ENCODE data around the gene SNX21. TPM values are rescaled to one million over a fixed set of nuclear protein-coding genes. Genes with fewer than 3 reads are reported as not detected.
"Not testable (repeated sequence)": the region's sequence is repeated elsewhere in the genome, so short reads cannot be mapped to it uniquely, and the experiment has no call there.

The SNX21 gene
- total and polyA plus RNA-seq, 2 donors from 2014 or later = 23.2 to 35.6 TPM

DNA sequence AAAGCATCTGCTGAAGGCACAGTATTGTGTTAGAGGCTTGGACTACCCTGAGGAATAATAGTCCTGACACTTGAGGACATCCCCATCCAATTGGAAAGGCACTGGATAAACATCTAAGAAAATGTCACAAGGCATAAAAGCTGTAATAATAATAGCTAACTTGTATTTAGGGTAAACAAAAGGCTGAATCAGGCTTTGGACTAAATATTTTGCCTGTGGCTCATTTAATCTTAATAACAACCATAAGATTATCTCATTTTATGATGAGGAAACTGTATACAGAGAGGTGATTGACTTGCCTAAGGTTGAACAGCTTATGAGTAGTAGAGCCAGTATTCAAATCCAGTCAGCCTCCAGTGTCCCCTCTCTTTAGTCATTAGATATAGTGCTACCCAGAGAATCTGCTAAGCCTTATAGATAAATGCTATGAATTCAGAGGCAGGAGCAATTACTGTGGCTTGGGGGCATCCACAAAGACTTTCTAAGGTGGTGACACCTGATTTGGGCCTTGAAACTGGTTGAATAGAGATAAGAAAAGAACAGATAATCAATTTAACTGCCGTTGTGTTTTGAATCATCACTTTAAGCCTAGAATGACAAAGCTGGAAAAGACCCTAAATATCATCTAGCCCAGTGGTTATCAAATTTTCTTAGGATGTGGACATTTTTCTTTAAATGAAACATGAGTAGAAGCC is 40.0 kb downstream of the SNX21 start:
- no peaks in the 10 kb centered on the region for H3K9me3 ChIP-seq (ENCODE audit: control insufficient read depth in 2 of 3, insufficient read depth in 1 of 3, low read length in 3 of 3)
- intact Hi-C loops (cut with DNase I) = no loop called here
- no peak overlapping the region for H3K9ac ChIP-seq (ENCODE audit: low read length in 3 of 3)
- TF ChIP-seq, protein P1, sequence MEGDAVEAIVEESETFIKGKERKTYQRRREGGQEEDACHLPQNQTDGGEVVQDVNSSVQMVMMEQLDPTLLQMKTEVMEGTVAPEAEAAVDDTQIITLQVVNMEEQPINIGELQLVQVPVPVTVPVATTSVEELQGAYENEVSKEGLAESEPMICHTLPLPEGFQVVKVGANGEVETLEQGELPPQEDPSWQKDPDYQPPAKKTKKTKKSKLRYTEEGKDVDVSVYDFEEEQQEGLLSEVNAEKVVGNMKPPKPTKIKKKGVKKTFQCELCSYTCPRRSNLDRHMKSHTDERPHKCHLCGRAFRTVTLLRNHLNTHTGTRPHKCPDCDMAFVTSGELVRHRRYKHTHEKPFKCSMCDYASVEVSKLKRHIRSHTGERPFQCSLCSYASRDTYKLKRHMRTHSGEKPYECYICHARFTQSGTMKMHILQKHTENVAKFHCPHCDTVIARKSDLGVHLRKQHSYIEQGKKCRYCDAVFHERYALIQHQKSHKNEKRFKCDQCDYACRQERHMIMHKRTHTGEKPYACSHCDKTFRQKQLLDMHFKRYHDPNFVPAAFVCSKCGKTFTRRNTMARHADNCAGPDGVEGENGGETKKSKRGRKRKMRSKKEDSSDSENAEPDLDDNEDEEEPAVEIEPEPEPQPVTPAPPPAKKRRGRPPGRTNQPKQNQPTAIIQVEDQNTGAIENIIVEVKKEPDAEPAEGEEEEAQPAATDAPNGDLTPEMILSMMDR (IDR thresholded peaks at IDR 0.05; ENCODE audit: borderline replicate concordance, extremely low read depth, insufficient read depth) = no peak
- no peaks in the 10 kb centered on the region for H3K27me3 ChIP-seq (ENCODE audit: control insufficient read depth, insufficient read depth, low read length)
- DNase-seq (no peak), FAIRE-seq (no peak)
- H3K4me3 ChIP-seq (ENCODE audit: low read length in 3 of 3) = no peak overlapping the region
- peaks cover 0 to 15% (median 6%) of the 10 kb centered on the region in 3 donors for H3K36me3 ChIP-seq (ENCODE audit: control insufficient read depth in 2 of 3, insufficient read depth in 3 of 3, low read length in 3 of 3)
- H3K27ac ChIP-seq (ENCODE audit: low read depth in 2 of 2, low read length in 2 of 2) = no peak overlapping the region
- H3K4me1 ChIP-seq (ENCODE audit: control insufficient read depth in 2 of 3, insufficient read depth in 2 of 3, low read depth in 1 of 3, low read length in 3 of 3) = no peaks in the 10 kb centered on the region

DNA sequence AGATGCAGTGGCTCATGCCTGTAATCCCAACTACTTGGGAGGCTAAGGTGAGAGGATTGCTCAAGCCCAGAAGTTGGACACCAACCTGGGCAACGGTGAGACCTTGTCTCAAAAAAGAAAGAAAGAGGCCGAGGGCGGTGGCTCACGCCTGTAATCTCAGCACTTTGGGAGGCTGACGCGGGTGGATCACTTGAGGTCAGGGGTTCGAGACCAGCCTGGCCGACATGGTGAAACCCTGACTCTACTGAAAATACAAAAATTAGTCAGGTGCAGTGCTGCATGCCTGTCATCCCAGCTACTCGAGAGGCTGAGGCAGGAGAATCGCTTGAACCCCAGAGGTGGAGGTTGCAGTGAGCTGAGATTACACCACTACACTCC is 40.5 kb downstream of the SNX21 start:
- H3K9ac ChIP-seq (ENCODE audit: low read length in 3 of 3); intact Hi-C loops (cut with DNase I); H3K27me3 ChIP-seq (ENCODE audit: control insufficient read depth, insufficient read depth, low read length); H3K9me3 ChIP-seq (ENCODE audit: control insufficient read depth in 2 of 3, insufficient read depth in 1 of 3, low read length in 3 of 3); H3K4me3 ChIP-seq (ENCODE audit: low read length in 3 of 3); H3K4me1 ChIP-seq (ENCODE audit: control insufficient read depth in 2 of 3, insufficient read depth in 2 of 3, low read depth in 1 of 3, low read length in 3 of 3); H3K27ac ChIP-seq (ENCODE audit: low read depth in 2 of 2, low read length in 2 of 2); FAIRE-seq: not testable (repeated sequence)
- DNase-seq = peak in 1 of 5 donors; percentile 13
- H3K36me3 ChIP-seq (ENCODE audit: control insufficient read depth in 2 of 3, insufficient read depth in 3 of 3, low read length in 3 of 3) = peaks cover 0 to 15% (median 8%) of the 10 kb centered on the region in 3 donors

DNA sequence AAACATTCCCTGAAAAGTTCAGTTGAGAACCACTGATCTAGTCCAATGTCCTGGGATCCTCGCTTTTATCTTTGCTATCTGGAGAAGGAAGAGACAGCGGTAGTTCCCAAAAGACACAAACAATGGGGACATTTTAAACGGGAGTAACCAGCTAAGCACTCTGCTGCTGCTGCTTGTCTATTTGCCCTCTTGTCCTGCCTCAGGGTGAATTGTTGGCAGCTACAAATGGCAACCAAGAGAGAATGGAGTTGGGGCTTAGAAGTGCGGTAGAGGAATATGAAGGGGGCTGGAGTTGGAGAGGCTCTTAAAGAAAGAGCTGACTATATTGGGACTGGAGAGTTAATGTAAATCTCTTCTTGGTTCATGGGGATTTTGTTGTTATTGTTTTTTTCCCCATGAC is 41.0 kb downstream of the SNX21 start:
- H3K27ac ChIP-seq (ENCODE audit: low read depth in 2 of 2, low read length in 2 of 2) = no peak overlapping the region
- TF ChIP-seq, protein P1 (IDR thresholded peaks at IDR 0.05; ENCODE audit: borderline replicate concordance, extremely low read depth, insufficient read depth) = no peak
- H3K9me3 ChIP-seq (ENCODE audit: control insufficient read depth in 2 of 3, insufficient read depth in 1 of 3, low read length in 3 of 3) = no peaks in the 10 kb centered on the region
- no peak overlapping the region for H3K4me3 ChIP-seq (ENCODE audit: low read length in 3 of 3)
- no peaks in the 10 kb centered on the region for H3K27me3 ChIP-seq (ENCODE audit: control insufficient read depth, insufficient read depth, low read length)
- intact Hi-C loops (cut with DNase I) = no loop called here
- H3K9ac ChIP-seq (ENCODE audit: low read length in 3 of 3) = no peak overlapping the region
- FAIRE-seq (no peak), DNase-seq (no peak)
- peaks cover 0 to 15% (median 8%) of the 10 kb centered on the region in 3 donors for H3K36me3 ChIP-seq (ENCODE audit: control insufficient read depth in 2 of 3, insufficient read depth in 3 of 3, low read length in 3 of 3)
- H3K4me1 ChIP-seq (ENCODE audit: control insufficient read depth in 2 of 3, insufficient read depth in 2 of 3, low read depth in 1 of 3, low read length in 3 of 3) = no peaks in the 10 kb centered on the region

DNA sequence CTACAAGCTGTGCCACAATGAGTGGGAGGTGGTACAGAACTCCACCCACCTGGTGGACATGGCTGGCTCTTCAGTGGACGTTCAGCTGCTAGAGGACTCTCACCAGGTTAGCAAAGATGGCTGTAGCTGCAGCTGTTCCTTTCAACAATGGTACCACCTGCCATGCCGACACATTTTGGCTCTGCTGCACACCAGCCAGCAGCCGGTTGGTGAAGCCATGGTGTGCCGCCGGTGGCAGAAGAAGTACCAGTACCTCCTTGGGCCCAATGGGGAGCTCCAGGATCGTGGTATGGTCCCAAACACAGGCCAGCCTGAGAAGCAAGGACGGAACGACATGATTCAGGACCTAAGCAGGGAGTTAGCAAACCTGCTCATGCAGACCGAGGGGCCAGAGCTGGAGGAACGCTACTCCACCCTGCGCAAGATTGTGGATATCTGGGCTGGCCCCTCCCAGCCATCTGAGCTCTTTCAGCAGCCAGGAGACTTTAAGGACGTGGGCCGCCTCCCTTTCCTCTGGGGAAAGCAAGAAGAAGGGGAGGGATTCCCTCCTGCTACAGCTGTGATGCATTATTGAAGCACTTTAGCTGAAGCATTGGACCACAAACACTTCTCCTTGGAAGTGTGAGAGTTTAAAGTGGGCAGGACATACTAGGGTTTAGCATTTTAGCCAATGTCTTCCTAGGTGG is 44.6 kb downstream of the SNX21 start:
- no peaks in the 10 kb centered on the region for H3K27me3 ChIP-seq (ENCODE audit: control insufficient read depth, insufficient read depth, low read length)
- no peak overlapping the region for H3K9ac ChIP-seq (ENCODE audit: low read length in 3 of 3)
- FAIRE-seq (no peak), DNase-seq (peak in 1 of 5 donors; percentile 43)
- no peak overlapping the region for H3K27ac ChIP-seq (ENCODE audit: low read depth in 2 of 2, low read length in 2 of 2)
- no peaks in the 10 kb centered on the region for H3K9me3 ChIP-seq (ENCODE audit: control insufficient read depth in 2 of 3, insufficient read depth in 1 of 3, low read length in 3 of 3)
- intact Hi-C loops (cut with DNase I) = no loop called here
- no peak overlapping the region for H3K4me3 ChIP-seq (ENCODE audit: low read length in 3 of 3)
- peaks cover 2 to 20% (median 14%) of the 10 kb centered on the region in 3 donors for H3K36me3 ChIP-seq (ENCODE audit: control insufficient read depth in 2 of 3, insufficient read depth in 3 of 3, low read length in 3 of 3)
- TF ChIP-seq, protein P1 (IDR thresholded peaks at IDR 0.05; ENCODE audit: borderline replicate concordance, extremely low read depth, insufficient read depth) = no peak
- H3K4me1 ChIP-seq (ENCODE audit: control insufficient read depth in 2 of 3, insufficient read depth in 2 of 3, low read depth in 1 of 3, low read length in 3 of 3) = peaks cover 0 to 3% (median 0%) of the 10 kb centered on the region in 3 donors

Measured in kidney (tissue), 14 donors.